Measurements from ENCODE around the gene MPIG6B.

DNA sequence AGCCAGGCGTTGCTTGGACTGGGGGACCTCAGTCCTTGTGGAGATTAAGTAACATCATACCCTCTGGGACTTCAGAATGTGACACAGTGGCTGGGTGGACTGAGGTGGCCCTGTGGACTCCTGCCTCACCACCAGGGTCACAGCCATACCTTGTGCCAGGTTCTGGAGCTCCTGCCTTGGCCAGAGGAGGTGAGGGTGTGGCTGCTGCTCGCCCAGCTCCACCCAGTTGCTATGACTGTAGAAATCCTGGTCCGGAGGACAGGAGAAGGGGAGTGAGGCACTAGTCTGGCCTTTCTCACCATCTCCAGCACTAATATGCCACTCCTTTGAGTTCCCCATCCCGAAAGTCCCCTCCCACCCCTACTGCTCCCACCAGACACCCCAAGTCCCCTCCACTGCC, 52.0 kb downstream of the MPIG6B start:
- TF ChIP-seq CTCF (IDR thresholded peaks at IDR 0.05) (no peak), POLR2A (IDR thresholded peaks at IDR 0.05) (no peak)

Measured in heart left ventricle (tissue), 13 donors.